OCI-LY3 (cell line): ENCODE data around the gene UBE2G2.

Source experiments
- H2AFZ ChIP-seq: fragments of 200-600, 300-600 bp; shearing (Covaris generic); 2 replicates; pipeline ENCODE4 v1.6.0; 2014; ENCODE audit warnings: antibody characterized with exemption, low read depth, low read length
- H3K27ac ChIP-seq: fragments of 200-600, 300-600 bp; sonication (generic); 2 replicates; pipeline ENCODE4 v1.5.1; 2014; ENCODE audit warnings: mild to moderate bottlenecking, low read length, moderate library complexity, mixed read lengths
- H3K27me3 ChIP-seq: fragments of 200-600, 300-600 bp; sonication (generic); 2 replicates; pipeline ENCODE4 v1.6.1; 2014; ENCODE audit warnings: low read depth, low read length, mixed read lengths
- H3K36me3 ChIP-seq: fragments of 200-600, 300-600 bp; sonication (generic); replicated peaks from 2 replicates; pipeline ENCODE3; 2014; ENCODE audit warnings: low read depth, low read length, mixed read lengths
- H3K4me1 ChIP-seq: fragments of 300-600, 200-600 bp; sonication (generic); 2 replicates; pipeline ENCODE4 v1.6.1; 2014; ENCODE audit warnings: low read length, mixed read lengths
- H3K4me2 ChIP-seq: fragments of 200-600, 300-600 bp; sonication (generic); 2 replicates; pipeline ENCODE4 v1.6.1; 2014; ENCODE audit warnings: low read length, mixed read lengths
- H3K4me3 ChIP-seq: fragments of 300-600, 200-600 bp; sonication (generic); 2 replicates; pipeline ENCODE4 v1.5.1; 2014; ENCODE audit warnings: antibody characterized with exemption, mild to moderate bottlenecking, low read length, moderate library complexity
- H3K79me2 ChIP-seq: fragments of 300-600, 200-600 bp; shearing (Covaris generic); 2 replicates; pipeline ENCODE4 v1.6.1; 2014; ENCODE audit warnings: mild to moderate bottlenecking, low read length, mixed read lengths
- H3K9ac ChIP-seq: fragments of 300-600, 200-600 bp; shearing (Covaris generic); 2 replicates; pipeline ENCODE4 v1.6.0; 2014; ENCODE audit warnings: mild to moderate bottlenecking, low read length, moderate library complexity
- H3K9me3 ChIP-seq: fragments of 200-600, 300-600 bp; shearing (Covaris generic); 2 replicates; pipeline ENCODE4 v1.6.1; 2014; ENCODE audit warnings: low read length, mixed read lengths; ENCODE audit not compliant: insufficient read depth
- H4K20me1 ChIP-seq: fragments of 200-600, 300-600 bp; sonication (generic); 2 replicates; pipeline ENCODE4 v1.6.1; 2016; ENCODE audit warnings: low read length, mixed read lengths; ENCODE audit not compliant: insufficient read depth
- EZH2phosphoT487 ChIP-seq: fragments of 200-600 bp; shearing (Covaris generic); IDR thresholded peaks from 2 replicates; pipeline ENCODE4 v1.6.1; 2018; ENCODE audit warnings: antibody characterized with exemption, mixed run types, low read depth
- TF ChIP-seq, protein P1 (sequence below): fragments of 200-600, 300-600 bp; sonication (generic); IDR thresholded peaks from 2 replicates; pipeline ENCODE4 v1.5.1; 2014; ENCODE audit warnings: antibody characterized with exemption, low read length, low read depth

Gene UBE2G2

DNA sequence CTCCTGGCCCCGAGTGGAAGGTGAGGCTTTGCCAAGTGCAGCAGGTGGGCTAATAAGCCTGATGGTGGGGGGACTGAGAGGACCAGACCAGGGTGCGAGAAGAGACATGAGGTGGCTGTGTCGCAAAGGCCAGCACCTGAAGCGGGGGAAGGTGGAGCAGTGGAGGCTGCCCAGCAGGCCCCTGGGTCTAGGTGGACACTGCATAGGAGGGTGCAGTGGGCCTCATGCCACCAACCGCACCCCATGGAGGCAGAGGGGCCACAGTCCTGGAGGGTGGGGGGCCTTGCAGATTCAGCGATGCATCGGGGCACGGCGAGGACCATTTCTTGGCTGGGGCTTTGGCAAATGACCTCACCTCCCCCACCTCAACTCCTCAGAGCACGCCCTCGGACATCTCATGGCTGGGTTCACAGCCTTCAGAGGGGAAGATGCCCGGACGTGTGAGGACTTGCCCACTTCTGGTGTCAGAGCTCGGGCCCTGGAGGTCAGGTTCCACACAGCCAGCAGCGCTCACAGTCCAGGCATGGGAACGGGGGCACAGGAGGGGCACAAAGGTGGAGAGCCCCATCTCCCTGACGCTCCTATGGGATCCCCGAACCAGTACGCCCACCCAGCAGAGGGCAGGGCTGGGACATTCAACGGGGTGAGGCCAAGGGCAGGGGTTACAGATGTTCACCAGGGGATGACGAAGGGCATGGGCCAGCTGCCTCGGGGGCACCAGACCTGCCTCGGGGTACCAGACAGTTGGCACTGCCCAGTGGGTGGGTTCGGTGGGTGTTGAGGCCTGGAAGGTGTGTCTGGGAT is 35.4 kb downstream of the UBE2G2 start:
- Histone ChIP-seq H3K4me3 (no peak overlapping the region), H3K9me3 (no peaks in the 10 kb centered on the region), H3K9ac (no peak overlapping the region), H3K27me3 (no peaks in the 10 kb centered on the region), H2AFZ (no peak overlapping the region), H3K4me2 (no peak overlapping the region), H3K79me2 (no peaks in the 10 kb centered on the region), H3K4me1 (no peaks in the 10 kb centered on the region), H3K36me3 (no peaks in the 10 kb centered on the region), H4K20me1 (no peaks in the 10 kb centered on the region), H3K27ac (no peak overlapping the region)
- no peak for TF ChIP-seq EZH2phosphoT487

DNA sequence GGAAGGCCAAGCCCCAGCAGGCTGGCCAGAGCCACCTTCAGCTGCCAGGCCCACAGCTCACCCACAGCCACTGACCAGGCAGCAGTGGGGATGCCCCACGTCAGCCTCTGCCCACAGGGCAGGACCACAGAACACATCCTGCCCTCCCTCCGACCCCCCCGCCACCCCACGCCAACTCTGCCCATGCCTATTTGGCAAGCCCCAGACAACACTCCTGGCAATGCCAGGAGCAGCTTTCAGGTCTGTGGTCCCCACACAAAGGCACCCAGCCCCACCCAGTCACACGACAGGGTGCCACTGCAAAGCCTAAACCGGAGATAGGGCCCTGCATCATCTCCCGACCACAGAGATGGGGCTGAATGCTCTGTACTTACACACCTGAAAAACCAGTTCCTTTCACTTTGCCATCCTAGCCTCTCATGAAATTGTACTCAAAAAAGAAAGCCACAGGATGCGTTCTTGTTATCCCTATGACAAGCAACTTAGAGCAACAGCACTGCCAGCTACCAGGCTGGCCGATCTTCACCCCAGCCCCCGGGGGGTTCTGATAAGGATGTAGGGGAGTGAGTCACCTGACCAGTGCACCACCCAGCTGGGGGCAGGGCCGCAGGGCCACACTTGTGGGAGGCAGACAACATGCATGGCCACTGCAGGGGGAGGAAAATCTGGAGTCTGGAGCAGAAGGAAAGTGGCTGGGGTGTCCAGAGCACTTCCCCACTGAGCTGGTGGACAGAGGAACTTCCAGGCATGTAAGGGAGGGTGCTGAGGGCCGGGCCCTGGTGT is 36.2 kb downstream of the UBE2G2 start:
- Histone ChIP-seq H3K9me3 (no peaks in the 10 kb centered on the region), H3K4me3 (no peak overlapping the region), H2AFZ (no peak overlapping the region), H3K4me2 (no peak overlapping the region), H4K20me1 (no peaks in the 10 kb centered on the region), H3K9ac (no peak overlapping the region), H3K36me3 (no peaks in the 10 kb centered on the region), H3K4me1 (no peaks in the 10 kb centered on the region), H3K27me3 (no peaks in the 10 kb centered on the region), H3K27ac (no peak overlapping the region), H3K79me2 (no peaks in the 10 kb centered on the region)
- TF ChIP-seq, protein P1, sequence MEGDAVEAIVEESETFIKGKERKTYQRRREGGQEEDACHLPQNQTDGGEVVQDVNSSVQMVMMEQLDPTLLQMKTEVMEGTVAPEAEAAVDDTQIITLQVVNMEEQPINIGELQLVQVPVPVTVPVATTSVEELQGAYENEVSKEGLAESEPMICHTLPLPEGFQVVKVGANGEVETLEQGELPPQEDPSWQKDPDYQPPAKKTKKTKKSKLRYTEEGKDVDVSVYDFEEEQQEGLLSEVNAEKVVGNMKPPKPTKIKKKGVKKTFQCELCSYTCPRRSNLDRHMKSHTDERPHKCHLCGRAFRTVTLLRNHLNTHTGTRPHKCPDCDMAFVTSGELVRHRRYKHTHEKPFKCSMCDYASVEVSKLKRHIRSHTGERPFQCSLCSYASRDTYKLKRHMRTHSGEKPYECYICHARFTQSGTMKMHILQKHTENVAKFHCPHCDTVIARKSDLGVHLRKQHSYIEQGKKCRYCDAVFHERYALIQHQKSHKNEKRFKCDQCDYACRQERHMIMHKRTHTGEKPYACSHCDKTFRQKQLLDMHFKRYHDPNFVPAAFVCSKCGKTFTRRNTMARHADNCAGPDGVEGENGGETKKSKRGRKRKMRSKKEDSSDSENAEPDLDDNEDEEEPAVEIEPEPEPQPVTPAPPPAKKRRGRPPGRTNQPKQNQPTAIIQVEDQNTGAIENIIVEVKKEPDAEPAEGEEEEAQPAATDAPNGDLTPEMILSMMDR = no peak
- no peak for TF ChIP-seq EZH2phosphoT487

DNA sequence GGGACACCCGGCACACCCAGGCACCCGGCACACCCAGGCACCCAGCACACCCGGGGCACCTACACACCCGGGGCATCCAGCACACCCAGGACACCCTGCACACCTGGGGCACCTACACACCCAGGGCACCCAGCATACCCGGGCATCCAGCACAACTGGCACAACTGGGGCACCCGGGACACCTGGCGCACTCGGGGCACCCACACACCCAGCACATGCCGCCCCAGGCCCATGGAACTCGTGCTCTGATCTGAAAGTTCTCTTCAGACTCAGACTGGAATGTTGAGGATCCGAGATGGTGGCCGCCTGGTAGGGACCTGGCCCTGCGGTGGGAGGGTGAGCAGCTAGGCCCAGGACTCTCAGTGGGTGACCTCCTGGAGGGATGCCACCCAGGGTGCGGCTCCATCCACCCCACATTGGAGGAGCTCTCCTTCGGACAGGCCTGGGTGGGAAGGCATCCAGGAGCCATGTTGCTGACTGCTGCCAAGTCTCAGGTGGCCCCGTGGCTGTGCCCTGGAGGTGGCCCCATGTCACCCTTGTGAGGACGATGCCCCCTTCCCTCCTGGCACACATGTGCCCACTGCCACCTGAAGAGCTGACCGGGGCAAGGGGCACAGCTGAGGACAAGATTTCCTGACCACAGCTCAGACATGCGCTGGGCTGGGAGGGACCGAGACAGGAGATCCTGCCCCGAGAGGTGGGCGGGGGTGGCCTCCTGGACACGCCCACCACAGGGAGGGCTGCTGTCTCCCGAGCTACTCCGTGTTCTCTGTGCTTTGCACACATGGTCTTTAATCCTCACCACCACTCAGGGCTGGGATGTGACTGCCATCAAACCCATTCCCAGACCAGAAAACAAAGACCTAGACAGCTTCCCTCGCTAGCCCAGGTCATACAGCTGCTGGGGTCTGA is 37.0 kb downstream of the UBE2G2 start:
- Histone ChIP-seq H3K9ac (no peak overlapping the region), H3K9me3 (no peaks in the 10 kb centered on the region), H3K36me3 (no peaks in the 10 kb centered on the region), H3K79me2 (no peaks in the 10 kb centered on the region), H4K20me1 (no peaks in the 10 kb centered on the region), H3K4me2 (no peak overlapping the region), H3K27ac (no peak overlapping the region), H3K4me3 (no peak overlapping the region), H2AFZ (no peak overlapping the region), H3K27me3 (no peaks in the 10 kb centered on the region), H3K4me1 (no peaks in the 10 kb centered on the region)
- TF ChIP-seq EZH2phosphoT487 = no peak
- TF ChIP-seq, protein P1 = no peak

DNA sequence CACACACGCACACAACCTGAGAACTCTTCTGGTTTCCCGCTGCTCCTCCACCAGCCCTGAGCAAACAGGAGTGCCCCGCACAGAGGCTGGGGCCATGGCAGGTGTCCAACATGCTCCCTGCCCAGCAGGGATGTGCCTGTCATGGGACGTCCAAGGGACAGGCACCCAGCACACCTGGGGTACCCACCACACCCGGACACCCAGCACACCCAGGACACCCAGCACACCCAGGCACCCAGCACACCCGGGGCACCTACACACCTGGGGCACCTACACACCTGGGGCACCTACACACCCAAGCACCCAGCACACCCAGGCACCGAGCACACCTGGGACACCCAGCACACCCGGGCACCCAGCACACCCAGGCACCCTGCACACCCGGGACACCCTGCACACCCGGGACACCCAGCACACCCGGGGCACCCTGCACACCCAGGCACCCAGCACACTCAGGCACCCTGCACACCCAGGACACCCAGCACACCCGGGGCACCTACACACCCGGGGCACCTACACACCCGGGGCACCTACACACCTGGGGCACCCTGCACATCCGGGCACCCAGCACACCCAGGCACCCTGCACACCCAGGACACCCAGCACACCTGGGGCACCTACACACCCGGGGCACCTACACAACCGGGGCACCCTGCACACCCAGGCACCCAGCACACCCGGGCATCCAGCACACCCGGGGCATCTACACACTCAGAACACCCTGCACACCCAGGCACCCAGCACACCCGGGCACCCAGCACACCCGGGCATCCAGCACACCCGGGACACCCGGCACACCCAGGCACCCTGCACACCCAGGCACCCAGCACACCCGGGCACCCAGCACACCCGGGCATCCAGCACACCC is 37.9 kb downstream of the UBE2G2 start:
- no peaks in the 10 kb centered on the region for H3K36me3 ChIP-seq
- no peak overlapping the region for H2AFZ ChIP-seq
- H4K20me1 ChIP-seq = no peaks in the 10 kb centered on the region
- H3K4me1 ChIP-seq = no peaks in the 10 kb centered on the region
- H3K9me3 ChIP-seq = no peaks in the 10 kb centered on the region
- H3K4me3 ChIP-seq = no peak overlapping the region
- no peaks in the 10 kb centered on the region for H3K79me2 ChIP-seq
- H3K27me3 ChIP-seq = no peaks in the 10 kb centered on the region
- H3K27ac ChIP-seq = no peak overlapping the region
- no peak overlapping the region for H3K4me2 ChIP-seq
- H3K9ac ChIP-seq = no peak overlapping the region
- TF ChIP-seq EZH2phosphoT487 = no peak
- TF ChIP-seq, protein P1 = no peak
